HG02623 (cell line): Measurements from ENCODE around the gene CDH15.
"Not testable (repeated sequence)": the region's sequence is repeated elsewhere in the genome, so short reads cannot be mapped to it uniquely, and the experiment has no call there.

Source experiments
- ATAC-seq: cut with Tn5 transposase; IDR thresholded peaks from one replicate; pipeline ENCODE4 v1.9.1; 2021; ENCODE audit warnings: moderate library complexity; ENCODE audit not compliant: unreplicated experiment

Gene CDH15

DNA sequence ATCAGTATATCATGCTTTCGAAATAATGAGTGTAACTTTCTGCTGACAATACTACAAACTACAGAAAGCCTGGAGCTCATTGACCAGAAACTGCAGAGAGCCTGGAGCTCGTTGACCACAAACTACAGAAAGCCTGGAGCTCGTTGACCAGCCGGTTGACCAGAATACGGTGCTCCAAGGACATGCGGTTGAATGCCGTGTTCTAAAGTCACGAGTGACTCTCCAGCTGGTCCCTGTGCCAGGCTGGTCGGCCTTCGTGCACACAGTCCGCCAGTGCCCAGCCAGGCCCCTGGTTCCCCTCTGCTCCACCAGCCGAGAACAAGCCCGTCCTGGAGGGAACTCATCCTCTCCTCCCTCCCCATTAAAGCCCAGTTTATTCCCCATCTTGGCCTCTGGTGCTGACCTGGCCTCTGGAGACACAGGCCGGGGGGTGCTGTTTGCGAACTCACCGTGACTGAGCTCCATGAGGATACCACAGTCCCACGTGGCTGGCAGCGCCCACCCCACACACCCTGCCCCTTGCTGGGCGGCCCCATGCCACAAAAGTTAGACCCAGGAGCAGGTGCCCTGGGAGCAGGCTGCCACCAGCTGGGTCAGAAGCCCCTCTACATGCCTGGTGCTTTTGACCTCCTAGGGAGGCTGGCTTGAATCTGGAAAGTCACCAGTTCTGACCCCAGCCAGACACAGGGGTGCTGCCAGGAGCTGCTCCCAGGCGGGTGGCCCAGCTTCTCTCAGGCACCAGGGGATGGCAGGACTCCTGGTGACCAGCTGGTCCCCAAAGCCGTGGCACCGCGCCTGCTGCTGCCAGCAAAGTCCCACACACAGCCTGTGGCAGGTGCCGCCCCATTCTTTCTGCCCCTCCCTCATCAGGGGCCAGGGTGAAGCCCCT is 15.5 kb upstream of the CDH15 start:
- no peak for ATAC-seq

DNA sequence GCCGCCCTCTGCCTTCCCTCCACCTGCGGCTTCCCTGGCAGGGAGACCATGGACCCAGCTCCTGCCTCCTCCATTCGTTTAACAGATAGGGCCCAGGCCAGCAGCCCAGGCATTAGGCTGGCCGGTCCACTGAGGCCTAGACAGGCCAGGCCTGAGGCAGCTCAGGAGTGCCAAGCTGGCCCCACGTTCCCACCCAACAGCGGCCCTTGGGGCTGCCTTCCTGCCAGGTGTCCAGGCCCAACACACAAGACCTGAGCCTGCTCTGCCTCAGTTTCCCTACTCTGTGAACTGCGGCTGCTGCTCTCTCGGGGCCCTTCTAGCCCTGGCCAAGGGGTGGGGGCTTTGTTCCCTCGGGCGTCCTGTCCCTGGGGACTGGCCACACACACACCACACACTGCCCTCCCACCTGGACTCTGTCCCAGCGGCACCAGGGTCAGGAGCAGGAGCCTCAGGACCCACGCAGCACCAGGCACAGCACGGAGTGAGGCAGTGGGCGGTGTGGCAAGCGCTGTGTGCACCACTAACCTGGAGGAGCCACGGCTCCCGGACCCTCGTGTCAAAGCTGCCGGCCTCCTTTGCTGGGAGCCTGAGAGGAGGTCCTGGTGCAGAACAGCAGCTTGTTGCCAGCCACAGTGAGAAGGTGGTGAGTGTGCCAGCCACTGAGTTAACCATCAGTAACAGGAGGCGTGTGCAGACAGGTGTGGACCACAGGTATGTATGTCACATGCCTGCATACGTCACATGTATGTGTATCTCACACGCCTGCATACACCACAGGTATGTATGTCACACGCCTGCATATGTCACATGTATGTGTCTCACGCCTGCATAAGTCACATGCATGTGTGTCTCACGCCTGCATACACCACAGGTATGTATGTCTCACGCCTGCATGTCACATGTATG is 14.6 kb upstream of the CDH15 start:
- no peak for ATAC-seq

DNA sequence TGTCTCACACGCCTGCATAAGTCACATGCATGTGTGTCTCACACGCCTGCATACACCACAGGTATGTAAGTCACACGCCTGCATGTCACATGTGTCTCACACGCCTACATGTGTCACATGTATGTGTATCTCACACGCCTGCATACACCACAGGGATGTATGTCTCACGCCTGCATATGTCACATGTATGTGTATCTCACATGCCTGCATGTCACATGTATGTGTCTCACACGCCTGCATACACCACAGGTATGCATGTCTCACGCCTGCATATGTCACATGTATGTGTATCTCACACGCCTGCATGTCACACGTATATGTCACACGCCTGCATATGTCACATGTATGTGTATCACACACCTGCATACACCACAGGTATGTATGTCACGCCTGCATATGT is 13.8 kb upstream of the CDH15 start:
- no peak for ATAC-seq

DNA sequence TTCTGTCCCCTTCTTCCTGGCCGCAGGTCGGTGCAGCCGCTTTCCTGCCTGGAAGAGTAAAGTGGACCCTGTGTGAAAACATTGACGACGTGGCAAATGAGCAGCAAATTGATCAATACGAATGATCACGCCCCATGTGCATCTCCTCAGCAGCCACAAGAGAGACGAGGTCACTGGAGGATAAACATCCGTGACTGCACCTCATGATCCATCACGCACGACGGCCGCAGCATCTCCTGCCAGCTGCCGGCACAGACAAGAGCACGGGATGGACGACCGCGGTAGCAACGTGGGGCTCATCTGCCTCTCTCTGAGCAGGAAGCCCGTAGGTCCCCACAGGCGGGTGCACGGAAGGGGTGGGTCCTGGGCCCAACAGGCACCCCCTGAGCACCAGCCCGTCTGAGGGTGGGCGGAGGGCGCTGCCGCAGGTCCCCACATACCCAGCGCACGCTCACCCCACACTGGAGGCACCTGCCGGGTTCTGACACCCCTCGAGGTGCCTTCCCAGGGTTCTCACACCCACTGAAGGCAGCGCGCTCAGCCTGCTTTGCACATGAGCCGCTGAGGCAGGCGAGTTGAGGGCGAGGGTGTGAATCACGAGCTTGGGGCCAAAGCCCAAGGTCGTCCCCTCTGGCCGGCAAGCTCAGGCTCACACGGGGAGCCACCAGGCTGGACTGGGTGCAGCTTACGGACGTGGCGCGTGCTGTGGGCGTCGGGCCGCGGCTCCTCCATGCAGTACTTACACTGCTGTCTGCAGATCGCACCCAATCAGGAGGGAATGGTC is 12.3 kb upstream of the CDH15 start:
- no peak for ATAC-seq

DNA sequence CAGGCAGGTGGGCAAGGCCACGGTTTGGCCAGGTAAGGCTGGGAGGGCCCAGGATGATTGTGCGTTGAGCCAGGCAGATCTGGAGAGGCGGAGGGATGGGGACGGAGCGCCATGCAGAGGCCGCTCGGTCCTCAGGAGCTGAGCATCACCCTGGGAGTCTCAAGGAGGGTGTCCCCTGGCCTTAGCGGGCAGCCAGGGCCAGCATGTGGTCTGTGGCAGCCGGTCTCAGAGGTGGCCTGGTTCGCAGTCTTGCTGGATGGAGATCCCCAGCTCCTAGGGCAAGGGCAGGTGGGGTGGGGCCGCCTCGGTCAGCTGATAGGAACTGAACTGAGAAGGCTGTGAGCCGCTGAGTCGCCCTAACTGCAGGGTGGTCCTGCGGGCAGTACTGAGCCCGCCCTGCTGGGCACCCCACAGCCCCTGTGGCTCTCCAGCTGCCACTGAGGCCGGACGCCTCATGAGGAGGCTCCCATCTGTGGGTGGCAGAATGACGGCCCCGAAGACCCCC is 11.6 kb upstream of the CDH15 start:
- no peak for ATAC-seq

DNA sequence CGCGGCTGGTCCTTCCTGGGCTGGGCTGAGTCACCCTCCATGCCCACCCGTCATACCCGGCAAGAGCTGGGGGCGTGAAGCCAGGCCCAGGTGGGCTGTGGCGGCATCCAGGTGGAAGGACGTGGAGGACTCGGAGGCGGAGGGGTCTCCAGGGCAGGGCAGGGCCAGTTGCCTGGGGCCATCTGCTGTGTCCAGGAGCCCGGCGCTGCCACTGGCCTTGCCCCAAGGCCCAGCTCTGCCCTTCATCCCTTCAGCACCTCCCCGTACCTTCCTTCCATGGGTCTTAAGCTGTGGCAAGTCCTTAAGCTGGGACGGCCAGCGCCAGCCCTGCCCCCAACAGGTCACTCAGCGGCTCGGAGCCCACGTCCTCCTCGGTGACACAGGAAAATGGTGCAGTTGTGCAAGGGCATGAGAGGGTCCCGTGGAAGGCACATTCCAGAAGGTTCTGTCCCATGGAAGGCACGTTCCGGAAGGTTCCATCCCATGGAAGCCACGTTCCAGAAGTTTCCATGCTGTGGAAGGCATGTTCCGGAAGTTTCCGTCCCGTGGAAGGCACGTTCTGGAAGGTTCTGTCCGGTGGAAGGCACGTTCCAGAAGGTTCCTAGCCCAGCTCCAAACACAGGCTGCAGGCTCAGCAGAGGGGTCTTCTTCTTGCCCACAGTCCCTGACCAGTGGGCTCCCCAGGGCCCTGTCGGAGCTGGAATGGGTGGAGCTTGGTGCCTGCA is 10.4 kb upstream of the CDH15 start:
- ATAC-seq = no peak

DNA sequence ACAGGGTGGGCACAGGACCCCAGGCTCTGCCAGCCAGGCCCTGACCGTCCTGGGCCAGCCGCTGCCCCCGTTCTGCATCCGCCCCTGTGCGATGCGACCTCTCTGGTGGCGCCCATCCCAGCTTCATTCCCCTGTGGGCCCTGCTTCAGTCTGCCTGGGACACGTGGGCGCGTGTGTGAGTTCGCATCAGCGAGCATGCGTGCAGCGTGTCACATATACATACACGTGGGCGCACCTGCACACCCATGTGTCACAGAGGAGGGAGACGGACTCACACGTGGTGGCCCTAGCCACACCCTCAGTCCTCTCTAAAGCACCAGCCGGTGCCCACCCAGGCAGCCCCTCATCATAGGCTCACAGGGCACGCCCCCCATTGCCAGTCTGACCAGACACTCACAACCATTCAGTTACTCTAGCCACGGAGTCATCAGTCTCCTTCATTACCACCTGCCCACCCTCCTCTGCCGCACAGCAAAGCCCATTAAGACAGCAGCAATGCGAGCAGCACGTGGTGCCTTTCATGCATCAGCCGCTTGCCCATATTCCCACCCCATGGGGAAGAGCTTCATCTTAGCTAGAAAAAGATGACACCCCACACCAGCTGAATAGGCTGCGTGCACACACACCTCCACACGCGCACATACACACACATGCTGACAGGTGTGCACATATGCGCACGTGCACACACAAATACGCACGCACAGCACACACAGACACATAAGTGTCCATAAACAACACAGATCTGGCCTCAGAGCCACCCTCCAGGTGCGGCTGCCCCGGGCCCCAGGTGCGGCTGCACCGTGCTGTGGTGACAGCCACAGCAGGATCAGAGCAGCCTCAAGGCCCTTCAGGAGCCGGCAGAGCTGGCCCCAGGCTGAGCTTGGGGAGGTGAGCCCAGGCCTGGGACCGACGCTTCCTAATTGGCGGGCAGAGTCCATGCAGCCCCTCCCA is 9.5 kb upstream of the CDH15 start:
- ATAC-seq = no peak

DNA sequence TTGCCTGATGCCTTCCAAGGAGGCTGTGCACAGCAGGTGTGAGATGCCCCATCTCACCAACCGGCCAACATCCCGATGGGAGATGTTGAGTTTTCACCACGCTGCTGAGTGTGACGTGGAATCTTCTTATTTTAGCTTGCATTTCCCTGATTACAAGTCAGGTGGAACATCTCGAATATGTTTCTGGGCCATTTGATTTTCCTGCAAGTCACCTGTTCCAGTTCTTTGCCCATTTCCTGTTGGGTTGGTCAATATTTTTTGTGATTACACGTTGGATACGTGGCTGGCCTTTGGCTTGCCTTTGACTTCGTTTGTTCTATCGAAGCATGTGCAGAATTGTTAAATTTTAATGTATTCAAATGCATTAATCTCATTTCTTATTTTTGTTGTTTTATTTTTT is 8.3 kb upstream of the CDH15 start:
- no peak for ATAC-seq

DNA sequence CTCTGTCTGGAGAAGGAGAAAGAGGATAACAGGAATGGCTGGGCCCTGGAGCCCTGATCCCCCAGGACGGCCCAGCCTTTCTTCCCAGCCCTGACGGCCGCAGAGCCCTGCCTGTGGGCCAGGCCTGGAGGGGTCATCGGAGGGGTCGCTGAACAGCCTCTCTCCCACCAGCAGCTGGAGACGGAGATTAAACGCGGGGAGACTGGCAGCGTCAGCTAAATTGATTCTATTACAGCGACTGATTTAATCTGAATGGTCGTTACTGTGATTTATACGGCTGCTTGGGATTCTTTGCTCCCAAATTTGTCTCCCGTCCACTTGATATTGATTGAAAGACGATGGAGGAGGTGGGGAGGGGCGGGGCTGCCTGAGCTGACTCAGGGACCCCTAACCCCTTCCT is 7.1 kb upstream of the CDH15 start:
- no peak for ATAC-seq

DNA sequence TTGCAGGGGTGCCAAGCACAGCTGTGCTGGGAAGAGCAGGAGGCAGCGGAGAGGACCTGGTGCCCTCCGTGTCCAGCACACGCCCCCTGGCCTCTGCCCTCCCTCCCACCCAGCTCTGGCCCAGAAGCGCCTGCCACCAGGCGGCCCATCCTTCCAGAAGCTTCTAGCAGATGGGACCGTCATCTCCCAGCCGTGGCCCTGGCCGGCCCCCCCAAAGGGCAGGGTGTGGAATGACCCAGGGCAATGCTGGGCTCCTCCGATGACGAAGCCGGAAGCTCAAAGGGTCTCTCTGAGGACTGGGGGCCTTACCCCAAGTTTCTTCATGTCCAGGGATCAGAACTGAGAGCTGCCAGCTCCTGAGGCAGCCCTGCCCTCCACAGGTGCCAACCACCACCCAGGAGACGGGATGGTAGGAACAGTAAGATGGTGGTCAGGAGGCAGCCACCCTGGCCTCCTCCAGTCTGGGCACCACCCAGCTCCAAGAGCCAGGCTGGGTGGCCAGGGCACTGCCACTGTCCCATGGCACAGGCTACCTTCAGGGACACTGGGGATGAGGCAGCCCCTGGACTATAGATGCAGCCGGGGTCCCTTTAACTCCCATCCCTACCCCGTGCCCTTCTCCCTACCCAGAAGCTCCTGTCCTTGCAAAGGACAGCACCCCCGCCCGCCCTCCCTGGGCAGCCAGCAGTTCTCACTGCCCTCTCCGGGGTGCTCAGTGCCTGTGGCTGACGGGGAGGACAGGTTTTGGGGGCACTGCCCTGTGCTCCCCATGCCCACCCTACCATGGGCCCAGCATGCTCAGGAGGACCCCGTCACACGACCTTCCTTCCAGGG is 6.5 kb upstream of the CDH15 start:
- no peak for ATAC-seq

DNA sequence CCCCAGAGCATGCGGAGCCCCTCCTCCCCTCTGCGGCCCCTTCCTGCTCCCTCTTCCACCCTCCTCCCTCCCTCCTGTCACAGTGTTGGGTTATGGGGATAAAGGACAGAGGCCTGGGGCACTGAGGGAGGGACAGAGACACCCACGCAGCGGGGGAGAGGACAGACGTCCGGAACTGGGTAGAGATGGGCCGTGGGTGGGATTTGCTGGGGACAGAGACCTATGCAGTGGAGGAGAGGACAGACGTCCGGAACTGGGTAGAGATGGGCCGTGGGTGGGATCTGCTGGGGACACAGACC is 5.9 kb upstream of the CDH15 start:
- not testable (repeated sequence) for ATAC-seq

DNA sequence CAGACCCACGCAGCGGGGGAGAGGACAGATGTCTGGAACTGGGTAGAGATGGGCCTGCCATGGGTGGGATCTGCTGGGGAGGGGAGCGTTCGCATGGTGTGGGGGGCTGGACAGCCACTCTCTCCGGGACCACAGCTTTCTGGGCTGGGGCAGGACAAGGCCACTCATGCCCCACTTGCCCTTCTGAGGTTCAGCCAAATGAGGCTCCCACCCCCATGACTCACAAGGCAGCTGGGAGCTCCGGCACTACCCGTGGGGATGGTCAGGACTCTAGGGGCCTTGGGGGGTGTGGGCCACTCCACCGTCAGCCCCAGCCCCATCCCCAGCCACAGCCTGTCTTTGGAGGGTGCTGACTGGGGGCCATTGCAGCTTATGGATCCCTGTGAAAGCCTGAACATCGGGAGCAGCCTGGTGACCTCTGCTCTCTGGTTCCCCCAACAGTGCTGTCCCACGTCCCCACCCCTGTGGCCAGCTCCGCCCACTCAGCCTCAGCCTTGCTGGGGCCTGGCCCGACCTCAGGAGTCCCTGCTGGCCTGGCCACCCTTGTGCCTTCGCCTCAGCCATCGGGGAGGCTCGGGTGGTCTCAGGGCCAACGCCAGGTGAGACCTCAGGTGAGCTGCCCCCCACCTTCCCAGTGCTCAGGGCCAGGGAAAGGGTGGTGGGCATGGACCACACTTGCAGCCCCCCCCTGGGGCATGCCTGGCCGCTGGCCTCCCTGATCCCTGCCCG is 4.7 kb upstream of the CDH15 start:
- ATAC-seq = no peak

DNA sequence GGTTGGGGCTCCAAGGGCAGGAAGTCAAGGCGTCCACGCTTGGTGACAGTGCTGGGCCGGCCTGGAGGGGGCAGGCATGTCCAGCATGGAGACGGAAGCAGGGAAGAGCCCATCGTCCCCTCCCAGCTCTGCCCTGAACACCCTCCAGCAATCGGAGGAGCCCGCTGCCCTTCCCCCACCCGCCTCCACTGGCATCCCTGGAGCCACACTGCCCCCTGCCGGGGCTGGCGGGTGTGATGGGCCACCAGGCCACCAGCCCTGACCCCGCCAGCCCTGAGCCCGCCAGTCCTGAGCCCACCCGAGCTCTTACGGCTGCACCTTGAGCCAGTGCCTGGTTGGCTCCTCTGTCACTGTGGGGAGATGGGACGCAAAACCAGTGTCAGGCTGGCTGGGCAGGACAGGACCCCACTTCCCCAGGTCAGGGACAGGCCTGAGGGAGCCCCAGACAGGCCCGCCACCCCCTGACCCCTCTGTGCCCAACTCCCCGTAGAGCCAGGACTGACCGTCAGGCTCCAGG is 4.1 kb upstream of the CDH15 start:
- ATAC-seq = no peak

DNA sequence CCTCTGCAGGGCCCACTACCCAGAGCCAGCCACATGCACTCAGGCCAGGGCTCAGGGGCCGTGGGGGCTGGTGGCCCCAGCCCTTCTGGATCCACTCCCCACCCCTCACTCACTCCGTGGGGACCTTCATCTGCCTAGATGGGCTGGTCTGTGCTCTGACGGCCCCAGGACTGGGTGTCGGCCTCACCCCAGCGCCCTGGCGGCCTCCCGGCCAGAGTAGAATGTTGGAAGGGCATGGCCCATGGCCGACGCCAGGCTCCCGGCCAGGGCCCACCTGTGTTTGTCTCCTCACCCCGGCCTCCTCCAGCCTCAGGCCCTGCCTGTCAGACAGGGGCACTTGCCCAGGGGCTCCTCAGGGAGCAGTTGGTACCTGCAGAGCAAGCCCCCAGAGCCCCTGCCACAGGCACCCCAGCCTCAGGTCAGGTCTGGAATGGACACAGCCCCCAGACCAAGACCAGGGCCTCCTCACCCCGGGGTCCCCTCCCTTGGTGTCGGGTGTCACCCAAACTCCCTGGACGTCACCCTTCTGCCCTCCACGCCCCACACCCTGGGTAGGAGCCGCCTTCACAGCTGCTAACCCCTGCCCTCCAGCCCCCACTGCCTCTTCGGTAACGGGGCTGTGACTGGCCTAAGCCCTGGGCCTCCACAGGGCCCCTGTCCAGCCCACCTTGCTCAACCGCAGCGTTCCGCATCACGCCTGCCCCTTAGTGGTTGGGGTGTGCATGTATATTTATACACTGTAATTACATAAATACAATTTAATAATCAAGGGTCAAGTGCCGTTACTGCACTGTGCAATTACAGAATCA is 3.0 kb upstream of the CDH15 start:
- no peak for ATAC-seq

DNA sequence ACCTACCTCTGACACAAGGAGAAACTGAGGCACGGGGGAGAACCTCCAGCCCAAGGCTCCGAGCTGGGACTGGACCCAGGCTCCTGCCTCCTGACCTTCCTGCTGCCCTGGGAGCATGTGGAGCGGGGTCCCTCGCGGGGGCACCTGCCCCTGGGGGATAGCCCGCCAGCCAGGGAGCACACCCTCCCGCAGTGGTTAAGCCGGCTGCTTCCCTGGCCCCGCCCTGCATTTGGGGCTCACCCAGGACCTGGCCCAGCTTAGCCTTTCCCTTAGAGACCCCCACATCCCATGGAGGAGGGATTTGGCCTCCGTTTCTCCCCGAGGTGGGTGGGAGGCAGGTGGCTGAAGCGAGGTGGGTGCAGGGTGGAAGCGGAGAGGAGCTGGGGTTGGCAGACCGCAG is 1.8 kb upstream of the CDH15 start:
- no peak for ATAC-seq

DNA sequence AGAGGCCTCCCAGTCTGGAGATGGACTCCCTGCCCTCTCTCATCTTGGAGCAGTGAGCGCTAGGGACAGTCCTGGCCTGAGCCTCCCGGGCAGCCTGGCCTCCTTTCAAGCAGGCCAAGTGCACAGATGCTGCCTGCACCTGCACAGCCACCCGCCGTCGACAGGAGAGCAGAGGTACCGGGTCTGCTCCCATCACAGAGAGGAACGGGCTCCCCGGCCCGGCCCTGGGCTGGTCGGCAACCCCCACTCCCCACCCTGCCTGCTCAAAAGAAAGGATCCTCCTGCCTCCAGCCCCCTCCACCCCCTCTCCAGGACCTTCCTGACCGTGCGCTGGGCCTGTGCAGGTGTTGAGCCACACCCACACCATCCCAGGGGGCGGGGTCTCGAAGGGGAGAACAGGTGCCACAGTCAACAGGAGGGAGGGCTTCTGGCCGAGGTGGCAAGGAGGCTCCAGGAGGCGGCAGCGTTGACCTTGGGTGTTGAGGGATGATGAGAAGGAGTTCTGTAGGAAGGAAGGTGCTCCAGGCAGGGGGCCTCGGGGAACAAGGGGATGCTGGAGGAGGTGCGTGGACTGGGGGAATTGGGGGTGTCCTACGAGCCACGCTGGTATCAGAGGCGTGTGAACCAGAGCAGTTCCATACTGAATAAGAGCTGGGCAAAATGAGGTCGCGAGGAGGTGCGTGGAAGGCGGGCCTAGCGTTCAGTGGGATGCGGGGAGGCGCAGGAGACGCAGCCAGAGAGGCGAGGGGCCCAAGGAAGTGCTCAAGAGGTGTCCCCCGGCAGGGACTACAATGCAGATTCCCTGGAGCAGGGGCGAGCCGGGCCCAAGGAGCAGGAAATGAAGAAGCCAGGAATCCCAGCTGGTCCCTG is 967 bp upstream of the CDH15 start:
- ATAC-seq = no peak
